Keratinocyte (primary cell): Measurements from ENCODE around the gene CATSPER4. TPM values are rescaled to one million over a fixed set of nuclear protein-coding genes. Genes with fewer than 3 reads are reported as not detected.

Experiments used
- DNase-seq: peaks from one replicate; pipeline ENCODE4 v3.0.0-alpha.2; 2011; ENCODE audit warnings: low read depth, missing footprints, low spot score
- FAIRE-seq: peaks from 2 replicates; lab custom pipeline; 2011; peaks lifted over from hg19 to GRCh38; lab: Jason Lieb, UNC
- H2AFZ ChIP-seq: 2 replicates; pipeline ENCODE4 v1.6.0; 2012; ENCODE audit warnings: low read length, control low read depth, inconsistent platforms; ENCODE audit not compliant: control insufficient read depth
- H3K27ac ChIP-seq: 2 replicates; pipeline ENCODE4 v1.5.1; 2011; ENCODE audit warnings: low read length; ENCODE audit not compliant: control insufficient read depth, insufficient read depth
- H3K27me3 ChIP-seq: 3 replicates; pipeline ENCODE4 v1.6.0; 2011; ENCODE audit warnings: low read length; ENCODE audit not compliant: control insufficient read depth, insufficient read depth; ENCODE audit errors: extremely low read depth
- H3K36me3 ChIP-seq, 2 experiments: 2 replicates in 1 of 2; 3 replicates in 1 of 2; pipeline ENCODE4 v1.5.1; 2011; ENCODE audit warnings: low read length in 2 of 2, mild to moderate bottlenecking in 1 of 2; ENCODE audit not compliant: control insufficient read depth in 2 of 2, insufficient read depth in 2 of 2; ENCODE audit errors: extremely low read depth in 1 of 2
- H3K4me1 ChIP-seq: 3 replicates; pipeline ENCODE4 v1.5.1; 2011; ENCODE audit warnings: low read length; ENCODE audit not compliant: control insufficient read depth, insufficient read depth; ENCODE audit errors: extremely low read depth
- H3K4me2 ChIP-seq: 3 replicates; pipeline ENCODE4 v1.6.0; 2011; ENCODE audit warnings: low read depth, low read length; ENCODE audit not compliant: control insufficient read depth, insufficient read depth; ENCODE audit errors: extremely low read depth
- H3K4me3 ChIP-seq, 3 experiments: fragments of 200-600 bp in 1 of 3; sonication (generic) in 1 of 3; 2 replicates in 2 of 3; 3 replicates in 1 of 3; pipeline ENCODE4 v1.5.1; 2011 to 2016; ENCODE audit warnings: low read length in 3 of 3, mild to moderate bottlenecking in 3 of 3, control low read depth in 2 of 3, inconsistent platforms in 1 of 3, low read depth in 1 of 3, mixed read lengths in 1 of 3, mixed run types in 1 of 3, moderate library complexity in 1 of 3; ENCODE audit not compliant: control insufficient read depth in 2 of 3, insufficient read depth in 2 of 3; ENCODE audit errors: extremely low read depth in 1 of 3
- H3K79me2 ChIP-seq: 2 replicates; pipeline ENCODE4 v1.6.0; 2012; ENCODE audit warnings: low read length; ENCODE audit not compliant: control insufficient read depth, insufficient read depth
- H3K9ac ChIP-seq: 3 replicates; pipeline ENCODE4 v1.6.0; 2011; ENCODE audit warnings: low read length; ENCODE audit not compliant: control insufficient read depth, insufficient read depth; ENCODE audit errors: extremely low read depth
- H3K9me1 ChIP-seq: 3 replicates; pipeline ENCODE4 v1.6.0; 2011; ENCODE audit warnings: low read length; ENCODE audit not compliant: control insufficient read depth, insufficient read depth; ENCODE audit errors: extremely low read depth
- H3K9me3 ChIP-seq: 2 replicates; pipeline ENCODE4 v1.5.1; 2012; ENCODE audit warnings: low read depth, low read length; ENCODE audit not compliant: control insufficient read depth
- H4K20me1 ChIP-seq: 3 replicates; pipeline ENCODE4 v1.6.0; 2011; ENCODE audit warnings: low read length; ENCODE audit not compliant: control insufficient read depth, insufficient read depth; ENCODE audit errors: extremely low read depth
- CTCF ChIP-seq, 3 experiments: IDR thresholded peaks in 1 of 3; conservative IDR thresholded peaks in 1 of 3; optimal IDR thresholded peaks in 1 of 3; 2 replicates in 2 of 3; 3 replicates in 1 of 3; pipeline versions ENCODE3 to v1.5.1; 2011; ENCODE audit warnings: low read length in 3 of 3, mild to moderate bottlenecking in 3 of 3, moderate library complexity in 2 of 3, control low read depth in 1 of 3, inconsistent platforms in 1 of 3; ENCODE audit not compliant: insufficient read depth in 2 of 3; ENCODE audit errors: extremely low read depth in 1 of 3
- EZH2 ChIP-seq: IDR thresholded peaks from one replicate; pipeline ENCODE4 v1.6.1; 2012; ENCODE audit warnings: inconsistent platforms, mild to moderate bottlenecking, low read length, moderate library complexity
- dilution Hi-C: fragments of 300-500 bp; cut with MboI; formaldehyde crosslinking; loops from one replicate; pipeline ENCODE4 v1.7.0; 2020; ENCODE audit warnings: low sequenced_read_pairs; ENCODE audit not compliant: extremely low pct_ligation_motif_present
- polyA plus RNA-seq, 5 experiments: library from polyadenylated mRNA; depleted of rRNA in 3 of 5; stranded (reverse) in 3 of 5; stranded (forward) in 1 of 5; unstranded in 1 of 5; fragments of >200 nt; gene quantifications; 1 replicate in 1 of 5; 2 replicates in 3 of 5; 3 replicates in 1 of 5; pipeline versions ENCODE4 v1.2.1 to v1.2.3, GENCODE V29; 2011 to 2012; ENCODE audit warnings: missing spikeins in 2 of 5, low read depth in 1 of 5, low replicate concordance in 1 of 5

The CATSPER4 gene
- polyA plus RNA-seq, 1 donor (not counting 4 experiments of a cell fraction or from before 2014, with no cell fraction given) = 0.04 TPM

DNA sequence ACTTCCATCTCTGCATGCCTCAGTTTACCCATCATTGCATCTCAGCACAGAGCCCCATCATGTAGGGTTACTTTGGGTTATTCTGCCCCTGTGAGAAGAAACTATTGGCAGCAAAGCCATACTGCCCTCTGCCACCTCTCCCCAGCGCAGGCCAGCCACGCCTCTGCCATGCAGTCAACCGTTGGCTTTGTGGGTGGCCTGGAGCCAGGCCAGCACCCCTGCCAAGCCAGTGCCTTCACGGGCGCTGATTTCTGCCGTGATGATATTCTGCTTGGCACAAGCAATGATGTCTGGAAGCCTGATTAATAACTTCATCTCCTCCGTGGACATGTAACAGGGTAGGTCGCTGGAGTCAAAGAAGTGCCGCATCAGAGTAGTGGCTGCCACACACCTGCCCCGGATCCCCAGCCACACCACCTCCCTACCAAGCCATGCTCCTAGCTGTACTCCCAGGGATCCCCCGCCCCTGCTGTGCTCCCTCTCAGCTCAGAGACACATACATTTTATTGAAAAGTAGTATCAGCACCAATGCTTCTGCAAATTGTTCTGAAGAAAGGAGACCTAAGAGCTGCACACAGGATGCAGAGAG, 28.6 kb downstream of the CATSPER4 start:
- peaks cover 3% of the 10 kb centered on the region for H3K4me1 ChIP-seq
- H3K9ac ChIP-seq = no peak overlapping the region
- dilution Hi-C loops = no loop called here
- FAIRE-seq (no peak), DNase-seq (no peak)
- no peaks in the 10 kb centered on the region for H3K36me3 ChIP-seq
- H3K9me3 ChIP-seq = no peaks in the 10 kb centered on the region
- no peaks in the 10 kb centered on the region for H4K20me1 ChIP-seq
- no peak overlapping the region for H3K4me2 ChIP-seq
- no peak overlapping the region for H3K27ac ChIP-seq
- no peak overlapping the region for H3K4me3 ChIP-seq
- H2AFZ ChIP-seq = no peak overlapping the region
- no peaks in the 10 kb centered on the region for H3K9me1 ChIP-seq
- TF ChIP-seq EZH2 (no peak), CTCF (optimal IDR thresholded peaks at IDR 0.05 in 1 of 3, IDR thresholded peaks at IDR 0.05 in 1 of 3, conservative IDR thresholded peaks at IDR 0.05 in 1 of 3; ENCODE audit: extremely low read depth in 1 of 3, insufficient read depth in 2 of 3, low read length in 3 of 3) (no peak)
- H3K27me3 ChIP-seq = peaks cover 9% of the 10 kb centered on the region
- H3K79me2 ChIP-seq = no peaks in the 10 kb centered on the region

GRCh38 chr1:26220199-26220912, 30.0 kb downstream of the CATSPER4 start:
- Histone ChIP-seq H3K4me3 (no peak overlapping the region), H3K9ac (no peak overlapping the region), H4K20me1 (no peaks in the 10 kb centered on the region), H3K27ac (no peak overlapping the region), H3K9me3 (no peaks in the 10 kb centered on the region), H3K9me1 (no peaks in the 10 kb centered on the region), H3K79me2 (no peaks in the 10 kb centered on the region), H3K36me3 (no peaks in the 10 kb centered on the region), H3K4me2 (no peak overlapping the region), H3K4me1 (peaks cover 3% of the 10 kb centered on the region), H2AFZ (no peak overlapping the region), H3K27me3 (peaks cover 10% of the 10 kb centered on the region)
- DNase-seq (no peak), FAIRE-seq (no peak)
- dilution Hi-C loops = no loop called here
- TF ChIP-seq EZH2 = no peak
- TF ChIP-seq CTCF (optimal IDR thresholded peaks at IDR 0.05 in 1 of 3, IDR thresholded peaks at IDR 0.05 in 1 of 3, conservative IDR thresholded peaks at IDR 0.05 in 1 of 3; ENCODE audit: extremely low read depth in 1 of 3, insufficient read depth in 2 of 3, low read length in 3 of 3) = no peak
